PFSK-1 (cell line): ENCODE data around the gene RFT1.

Source experiments
- POLR2AphosphoS5 ChIP-seq: IDR thresholded peaks from 2 replicates; pipeline ENCODE4 v1.6.1; 2012; ENCODE audit warnings: low read depth, mild to moderate bottlenecking, control low read depth, low read length, moderate library complexity
- TAF1 ChIP-seq: IDR thresholded peaks from 2 replicates; pipeline ENCODE4 v1.6.1; 2012; ENCODE audit warnings: low read length, control low read depth, borderline replicate concordance; ENCODE audit not compliant: insufficient read depth

DNA sequence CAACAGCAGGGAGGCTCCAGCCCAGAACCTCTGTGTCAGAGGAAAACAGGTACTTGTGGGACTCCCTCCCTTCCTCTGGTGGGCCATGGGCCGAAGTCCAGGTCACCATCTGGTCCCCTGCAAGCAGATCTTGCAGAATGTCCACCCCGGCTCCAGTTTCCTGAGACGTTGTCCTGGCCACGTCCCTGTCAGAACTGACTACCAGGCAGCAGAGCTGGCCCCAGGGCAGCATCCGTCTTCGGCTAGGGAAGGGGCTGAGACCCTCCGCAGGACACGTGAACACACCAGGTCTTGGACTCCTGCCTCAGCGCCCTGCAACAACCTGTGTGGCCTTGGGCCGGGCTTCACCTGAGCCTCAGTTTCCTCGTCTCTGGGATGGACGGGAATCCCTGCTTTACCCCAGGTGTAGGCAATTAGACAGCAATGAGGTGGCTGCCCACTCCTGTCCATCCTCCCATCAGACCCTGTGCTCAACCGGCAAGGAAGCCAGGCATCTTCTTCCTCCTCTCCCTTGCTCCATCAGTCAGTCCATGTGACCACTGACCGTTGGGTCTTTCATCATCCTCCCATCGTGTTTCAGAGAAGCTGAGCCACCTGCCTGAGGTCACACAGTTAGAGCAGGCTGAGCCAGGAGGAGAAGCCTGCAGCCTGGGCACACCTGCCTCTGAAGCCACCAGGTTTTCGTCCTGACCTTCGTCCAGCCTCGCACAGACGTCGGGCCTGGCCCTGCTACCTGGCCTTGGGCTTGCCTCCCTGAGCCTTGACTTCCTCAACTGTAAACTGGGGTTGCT, 21.8 kb upstream of the RFT1 start:
- TF ChIP-seq TAF1 (no peak), POLR2AphosphoS5 (no peak)
